SH-SY5Y (cell line): ENCODE data around the gene CNKSR3.

Experiments used
- GATA2 ChIP-seq: IDR thresholded peaks from 2 replicates; pipeline ENCODE4 v1.6.1; 2011; ENCODE audit warnings: mild to moderate bottlenecking, low read depth, low read length
- GATA3 ChIP-seq: IDR thresholded peaks from 2 replicates; pipeline ENCODE4 v1.6.1; 2011; ENCODE audit warnings: low read depth, mild to moderate bottlenecking, low read length, moderate library complexity

CNKSR3 gene

DNA sequence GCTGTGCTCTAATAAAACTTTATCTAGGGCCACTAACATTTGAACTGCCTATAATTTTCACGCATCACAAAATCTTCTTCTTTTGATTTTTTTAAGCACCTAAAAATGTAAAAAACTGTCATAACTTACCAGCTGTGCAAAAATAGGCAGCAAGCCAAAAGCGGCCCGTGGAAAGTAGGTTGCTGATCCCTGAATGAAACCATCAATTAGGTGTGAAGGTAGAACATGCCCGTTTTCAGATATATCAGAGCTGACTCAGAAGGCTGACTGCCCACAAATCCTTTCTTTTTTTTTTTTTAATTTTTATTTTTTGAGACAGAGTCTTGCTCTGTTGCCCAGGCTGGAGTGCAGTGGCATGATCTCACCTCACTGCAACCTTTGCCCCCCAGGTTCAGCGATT, 149.0 kb downstream of the CNKSR3 start:
- no peak for TF ChIP-seq GATA2
- no peak for TF ChIP-seq GATA3

DNA sequence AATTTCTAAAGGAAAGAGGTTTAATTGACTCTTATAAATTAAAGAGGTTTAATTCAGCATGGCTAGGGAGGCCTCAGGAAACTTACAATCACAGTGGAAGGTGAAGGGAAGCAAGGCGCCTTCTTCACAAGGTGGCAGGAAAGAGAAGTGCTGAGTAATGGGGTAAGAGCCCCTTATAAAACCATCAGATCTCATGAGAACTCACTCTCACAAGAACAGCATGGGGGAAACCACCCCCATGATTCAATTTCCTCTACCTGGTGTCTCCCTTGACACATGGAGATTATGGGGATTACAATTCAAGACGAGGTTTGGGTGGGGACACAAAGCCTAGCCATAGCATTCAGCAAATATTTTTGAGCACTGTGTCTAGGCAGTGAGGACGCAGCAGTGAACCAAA, 150.0 kb downstream of the CNKSR3 start:
- TF ChIP-seq GATA3: no peak
- TF ChIP-seq GATA2: no peak

DNA sequence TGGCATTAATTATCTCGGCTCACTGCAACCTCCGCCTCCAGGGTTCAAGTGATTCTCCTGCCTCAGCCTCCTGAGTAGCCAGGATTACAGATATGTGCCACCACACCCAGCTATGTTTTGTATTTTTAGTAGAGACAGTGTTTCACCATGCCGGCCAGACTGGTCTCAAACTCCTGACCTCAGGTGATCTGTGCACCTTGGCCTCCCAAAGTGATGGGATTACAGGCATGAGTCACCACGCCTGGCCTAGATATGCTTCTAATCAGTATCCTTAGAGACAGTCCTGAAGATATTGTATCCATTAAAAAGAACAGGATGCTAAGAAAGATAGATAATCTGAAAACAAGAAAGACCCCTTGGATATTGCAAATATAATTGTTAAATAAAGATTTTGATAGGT, 150.8 kb downstream of the CNKSR3 start:
- no peak for TF ChIP-seq GATA3
- no peak for TF ChIP-seq GATA2

DNA sequence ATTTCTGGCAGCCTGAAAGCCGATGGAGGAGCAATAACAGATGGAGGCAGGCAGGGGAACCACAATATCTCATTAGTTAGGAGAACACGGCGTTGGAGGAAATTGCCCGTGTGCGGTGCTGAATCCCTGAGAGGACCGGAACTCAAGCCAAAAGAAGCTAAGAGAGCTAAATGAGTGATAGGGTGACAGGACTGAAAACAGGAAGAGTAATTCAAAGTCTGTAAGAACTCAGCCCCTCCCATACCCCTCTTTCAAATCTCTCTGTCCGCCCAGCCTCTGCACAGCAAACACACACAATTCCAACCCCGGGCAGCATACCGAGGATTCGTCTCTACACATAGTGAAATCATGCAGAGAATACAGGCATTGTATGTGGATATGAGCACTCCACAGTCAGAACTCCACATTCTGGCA, 151.3 kb downstream of the CNKSR3 start:
- no peak for TF ChIP-seq GATA3
- no peak for TF ChIP-seq GATA2

DNA sequence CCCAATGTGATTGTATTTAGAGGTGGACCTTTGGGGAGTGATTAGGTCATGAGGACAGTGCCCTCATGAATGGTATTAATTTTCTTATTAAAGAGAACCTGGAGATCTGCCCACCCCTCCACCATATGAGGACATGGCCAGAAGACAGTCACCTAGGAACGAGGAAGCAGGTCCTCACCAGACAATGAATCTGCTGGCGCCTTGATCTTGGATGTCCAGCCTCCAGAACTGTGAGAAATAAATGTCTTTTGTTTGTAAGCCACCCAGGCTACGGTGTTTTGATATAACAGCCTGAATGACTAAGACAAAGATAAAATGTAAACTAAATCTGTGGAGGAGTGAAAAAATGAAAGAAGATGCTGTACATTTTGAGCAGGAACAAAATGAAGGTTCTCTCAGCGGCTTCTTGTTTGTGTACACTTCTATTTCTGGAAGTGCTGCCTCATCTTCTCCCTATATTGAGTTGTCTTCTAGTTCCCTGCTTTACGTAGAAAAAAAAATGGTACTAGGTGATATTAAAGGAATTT, 152.4 kb downstream of the CNKSR3 start:
- TF ChIP-seq GATA3 (no peak), GATA2 (no peak)

DNA sequence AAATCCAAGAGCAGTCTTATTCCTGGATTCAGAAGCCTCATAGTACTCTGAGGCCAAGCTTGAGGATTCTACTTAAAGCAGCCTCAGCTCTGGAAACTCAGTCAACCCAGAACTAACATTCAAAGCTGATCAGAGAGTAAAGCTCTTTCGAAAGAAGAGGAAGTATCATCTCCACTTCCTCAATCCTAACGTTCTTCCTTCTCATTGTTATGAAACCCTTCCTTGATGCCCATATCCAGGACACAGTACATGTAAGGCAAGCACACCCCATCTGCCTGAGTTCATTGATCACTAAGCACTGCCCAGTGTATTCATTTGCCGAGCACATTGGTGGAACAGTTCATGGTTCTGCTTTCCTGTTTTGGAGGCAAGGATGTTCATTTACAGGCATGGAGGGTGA, 153.8 kb downstream of the CNKSR3 start, which contains the start of gene IPCEF1:
TSS of gene IPCEF1 (minus strand) at position 114 of the 400 bp plus-strand sequence. CDS start 90,856 bp downstream, outside the sequence.
- TF ChIP-seq GATA3 (no peak), GATA2 (no peak)

DNA sequence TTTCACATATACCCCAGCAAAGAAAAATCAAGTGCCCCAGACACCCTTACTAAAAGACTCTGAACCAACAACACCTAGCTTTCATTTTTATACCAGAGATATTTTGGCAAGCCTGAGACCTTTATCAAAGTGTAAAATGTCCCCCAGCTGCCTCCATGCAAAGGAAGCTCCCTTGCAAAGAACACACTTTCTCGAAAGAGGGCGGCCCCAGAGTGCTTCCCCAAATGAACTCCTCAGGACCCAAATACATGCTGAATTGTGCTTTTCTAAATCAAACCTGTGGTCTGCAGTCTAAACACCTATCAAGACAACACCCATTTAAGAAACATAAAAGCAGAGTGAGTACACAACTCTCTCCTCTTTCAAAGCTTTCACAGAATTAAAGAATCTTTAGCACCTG, 154.4 kb downstream of the CNKSR3 start:
- TF ChIP-seq GATA2 (no peak), GATA3 (no peak)

DNA sequence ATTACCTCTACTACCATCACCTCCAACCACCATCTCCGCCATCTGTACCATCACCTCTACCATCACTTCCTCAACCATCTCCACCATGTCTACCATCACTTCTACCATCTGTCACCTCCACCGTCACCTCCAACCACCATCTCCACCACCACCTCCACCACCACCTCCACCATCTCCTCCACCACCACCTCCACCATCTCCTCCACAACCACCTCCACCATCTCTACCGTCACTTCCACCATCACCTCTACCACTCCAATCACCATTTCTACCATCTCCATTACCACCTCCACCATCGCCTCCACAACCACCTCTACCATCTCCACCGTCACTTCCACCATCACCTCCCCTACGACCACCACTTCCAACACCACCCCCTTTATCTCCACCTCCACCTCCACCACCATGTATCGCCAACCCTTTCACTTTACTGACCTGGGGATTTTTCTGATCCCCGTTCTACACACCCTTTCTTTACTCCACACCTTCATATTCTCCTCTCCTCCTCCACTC, 156.2 kb downstream of the CNKSR3 start:
- no peak for TF ChIP-seq GATA2
- TF ChIP-seq GATA3: no peak

DNA sequence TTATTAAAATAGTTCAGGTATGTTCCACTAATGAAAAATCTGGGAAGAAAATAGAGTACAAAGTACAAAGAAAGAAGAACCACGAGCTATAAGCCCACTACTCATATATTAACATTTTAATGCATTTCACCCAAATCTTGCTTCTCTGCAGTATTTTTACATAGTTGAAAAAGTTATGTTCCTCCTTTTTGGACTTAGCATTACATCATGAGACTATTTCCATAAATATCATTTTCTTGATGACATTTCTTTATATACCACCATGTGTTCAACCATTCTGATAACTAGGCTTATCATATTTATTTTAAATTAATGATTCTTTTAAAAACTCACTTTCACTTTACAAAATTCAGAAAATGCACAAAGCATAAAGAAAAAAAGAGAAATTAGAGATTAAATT, 156.9 kb downstream of the CNKSR3 start:
- TF ChIP-seq GATA3 (no peak), GATA2 (no peak)

DNA sequence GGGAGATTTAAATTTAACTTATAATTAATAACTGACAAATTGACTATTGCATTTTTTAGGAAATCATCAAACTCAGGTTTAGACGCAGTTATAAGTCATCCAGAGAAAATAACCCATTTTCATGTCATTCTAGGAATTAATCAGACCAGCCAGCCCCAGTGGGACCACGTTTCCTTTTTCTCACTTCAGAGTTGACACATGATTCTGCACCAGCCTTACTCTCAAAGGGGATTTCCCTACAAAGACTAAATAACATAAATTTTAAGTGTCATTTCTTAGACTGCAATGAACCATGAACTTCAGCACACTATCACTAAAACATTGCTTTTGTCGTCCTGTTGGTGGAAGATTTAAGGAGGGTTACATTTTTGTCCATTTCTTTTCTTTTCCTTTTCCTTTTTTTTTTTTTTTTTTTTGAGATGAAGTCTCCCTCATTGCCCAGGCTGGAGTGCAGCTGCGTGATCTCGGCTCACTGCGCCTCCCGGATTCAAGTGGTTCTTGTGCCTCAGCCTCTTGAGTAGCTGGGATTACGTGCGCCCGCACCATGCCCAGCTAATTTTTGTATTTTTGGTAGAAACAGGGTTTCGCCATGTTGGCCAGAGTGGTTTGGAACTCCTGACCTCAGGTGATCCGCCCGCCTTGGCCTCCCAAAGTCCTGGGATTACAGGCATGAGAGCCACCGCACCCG, 157.4 kb downstream of the CNKSR3 start:
- TF ChIP-seq GATA2 (no peak), GATA3 (no peak)

DNA sequence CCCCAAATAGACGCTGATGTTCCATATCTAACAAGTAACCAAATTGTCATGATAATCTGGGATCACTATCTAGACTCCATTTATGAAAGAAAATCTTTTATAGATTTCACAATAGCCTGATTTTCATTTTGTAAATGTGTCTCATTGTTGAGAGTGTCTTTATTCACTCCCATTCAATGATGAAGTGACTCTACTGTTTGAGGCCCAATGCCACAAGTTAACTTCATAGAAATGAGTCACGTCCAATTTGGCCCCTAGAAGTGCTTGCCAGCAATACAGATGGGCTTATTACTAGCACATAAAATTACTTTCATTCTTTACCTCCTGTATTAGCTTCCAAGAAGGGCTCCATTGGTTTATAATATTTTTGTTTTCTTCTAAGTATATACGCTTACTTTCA, 160.2 kb downstream of the CNKSR3 start:
- TF ChIP-seq GATA3: no peak
- no peak for TF ChIP-seq GATA2

DNA sequence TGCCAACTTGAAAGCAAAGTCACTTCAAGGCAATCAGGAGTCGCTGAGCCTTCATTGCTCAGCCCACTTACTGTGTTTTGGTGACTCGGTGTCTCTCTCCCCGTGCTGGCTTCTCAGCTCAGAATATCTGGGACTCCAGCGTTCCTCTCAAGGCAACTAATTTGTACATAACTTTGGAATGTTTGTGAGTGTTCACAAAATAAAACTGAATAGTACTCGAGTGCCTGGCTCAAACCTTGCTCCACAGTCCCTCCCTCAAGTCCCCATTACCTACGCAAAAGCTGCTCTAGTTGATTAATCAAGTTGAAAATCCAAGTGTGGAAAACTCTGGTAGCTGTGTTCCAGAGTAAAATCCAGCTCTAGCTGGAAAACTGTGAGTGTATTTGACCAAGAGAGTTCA, 162.5 kb downstream of the CNKSR3 start:
- TF ChIP-seq GATA3 (no peak), GATA2 (no peak)

DNA sequence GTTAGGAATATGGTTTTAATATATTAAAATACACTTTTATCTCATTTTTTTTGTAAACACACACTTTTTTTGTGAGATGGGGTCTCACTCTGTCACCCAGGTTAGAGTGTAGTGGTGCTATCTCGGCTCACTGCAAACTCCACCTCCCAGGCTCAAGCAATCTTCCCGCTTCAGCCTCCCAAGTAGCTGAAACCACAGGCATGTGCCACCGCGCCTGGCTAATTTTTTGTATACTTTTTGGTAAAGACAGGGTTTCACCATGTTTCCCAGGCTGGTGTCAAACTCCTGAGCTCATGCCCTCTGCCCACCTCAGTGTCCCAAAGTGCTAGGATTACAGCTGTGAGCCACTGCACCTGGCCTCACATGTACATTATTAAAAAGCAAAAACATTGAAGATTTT, 164.7 kb downstream of the CNKSR3 start:
- no peak for TF ChIP-seq GATA2
- no peak for TF ChIP-seq GATA3

DNA sequence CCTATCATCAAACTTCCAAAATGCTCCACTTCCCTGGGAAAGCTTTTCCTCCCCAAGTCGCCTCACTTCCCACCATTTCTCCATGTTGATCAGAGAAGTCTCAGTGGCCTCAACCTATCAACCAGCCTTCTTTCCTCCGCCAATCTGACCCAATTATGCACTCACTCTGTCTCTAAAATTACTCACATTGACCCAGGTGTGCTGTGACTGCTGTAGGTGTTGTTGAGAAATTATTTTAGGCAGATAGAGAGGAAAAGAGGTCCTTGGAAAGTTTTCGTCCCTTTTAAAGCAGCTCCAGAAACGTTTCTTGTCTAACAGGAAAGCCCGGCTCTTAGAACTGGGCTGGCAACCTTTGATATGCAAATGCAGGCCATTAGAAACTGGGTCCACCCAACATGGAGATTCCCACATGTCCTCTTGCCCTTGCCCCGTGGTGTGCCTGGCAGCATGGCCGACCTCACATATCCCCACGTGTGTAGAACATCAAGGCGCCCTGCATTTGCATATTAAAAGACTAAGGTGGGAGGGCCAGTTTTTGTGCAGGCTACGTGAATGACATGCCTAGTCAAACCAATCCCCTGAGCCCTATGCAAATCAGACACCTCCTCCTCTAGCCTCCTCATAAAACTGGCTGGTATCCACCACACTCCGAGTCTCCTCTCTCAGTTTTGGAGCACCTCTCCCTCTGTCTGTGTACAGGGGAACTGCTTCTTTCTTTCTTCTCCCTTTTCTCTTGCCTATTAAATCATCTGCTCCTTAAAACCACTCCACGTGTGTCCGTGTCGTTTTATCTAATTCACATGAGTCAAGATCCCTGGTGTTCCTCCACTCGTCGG, 166.8 kb downstream of the CNKSR3 start:
- no peak for TF ChIP-seq GATA2
- TF ChIP-seq GATA3: no peak
